ENCODE measurements around the gene POLR1C. TPM values are rescaled to one million over a fixed set of nuclear protein-coding genes. Genes with fewer than 3 reads are reported as not detected.

POLR1C gene
- total and polyA plus RNA-seq, 4 donors, result 10.8 to 24.3 (median 19.0) TPM

DNA sequence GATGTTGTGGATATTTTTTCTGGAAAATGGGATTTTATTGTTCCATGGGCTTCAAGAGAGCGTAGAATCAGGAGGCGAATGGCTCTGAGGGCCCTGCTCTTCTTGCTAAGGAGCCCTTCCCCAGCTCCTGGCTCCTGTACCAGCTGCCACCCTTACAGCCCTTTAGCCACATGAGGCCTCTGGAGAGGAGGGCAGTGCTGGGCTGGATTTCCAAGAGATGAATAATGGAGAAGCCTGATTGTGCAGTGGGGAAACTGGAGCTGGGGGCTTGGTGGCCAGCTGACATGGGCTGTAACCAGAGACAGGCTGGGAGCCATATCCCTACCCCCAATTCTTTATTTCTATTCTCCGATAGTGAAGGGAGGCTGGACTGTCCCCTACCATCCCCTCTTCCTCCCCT is 16.0 kb upstream of the POLR1C start:
- Histone ChIP-seq H3K4me3 (ENCODE audit: low read depth in 1 of 3, low read length in 3 of 3) (no peak overlapping the region), H3K36me3 (ENCODE audit: control insufficient read depth in 4 of 4, insufficient read depth in 3 of 4, low read depth in 1 of 4, low read length in 3 of 4) (peaks cover 7 to 59% (median 31%) of the 10 kb centered on the region in 4 donors), H3K9me3 (ENCODE audit: control insufficient read depth in 4 of 4, low read length in 3 of 4) (no peaks in the 10 kb centered on the region), H3K9ac (ENCODE audit: low read depth in 1 of 2, low read length in 2 of 2) (no peak overlapping the region), H3K4me1 (ENCODE audit: control insufficient read depth in 4 of 4, insufficient read depth in 4 of 4, low read length in 3 of 4) (peaks cover 5 to 31% (median 22%) of the 10 kb centered on the region in 4 donors), H3K27ac (ENCODE audit: low read depth in 1 of 2, low read length in 2 of 2) (no peak overlapping the region), H3K27me3 (ENCODE audit: control insufficient read depth in 4 of 4, insufficient read depth in 4 of 4, low read length in 3 of 4) (no peaks in the 10 kb centered on the region)
- DNase-seq (ENCODE audit: low spot score), result no peak
- 98% methylated on average over 3 of the region's 3 CpGs for WGBS
- TF ChIP-seq NR2F2 (IDR thresholded peaks at IDR 0.05), result no peak
- no peak for TF ChIP-seq TAF1 (conservative IDR thresholded peaks at IDR 0.05)
- TF ChIP-seq, protein P1, sequence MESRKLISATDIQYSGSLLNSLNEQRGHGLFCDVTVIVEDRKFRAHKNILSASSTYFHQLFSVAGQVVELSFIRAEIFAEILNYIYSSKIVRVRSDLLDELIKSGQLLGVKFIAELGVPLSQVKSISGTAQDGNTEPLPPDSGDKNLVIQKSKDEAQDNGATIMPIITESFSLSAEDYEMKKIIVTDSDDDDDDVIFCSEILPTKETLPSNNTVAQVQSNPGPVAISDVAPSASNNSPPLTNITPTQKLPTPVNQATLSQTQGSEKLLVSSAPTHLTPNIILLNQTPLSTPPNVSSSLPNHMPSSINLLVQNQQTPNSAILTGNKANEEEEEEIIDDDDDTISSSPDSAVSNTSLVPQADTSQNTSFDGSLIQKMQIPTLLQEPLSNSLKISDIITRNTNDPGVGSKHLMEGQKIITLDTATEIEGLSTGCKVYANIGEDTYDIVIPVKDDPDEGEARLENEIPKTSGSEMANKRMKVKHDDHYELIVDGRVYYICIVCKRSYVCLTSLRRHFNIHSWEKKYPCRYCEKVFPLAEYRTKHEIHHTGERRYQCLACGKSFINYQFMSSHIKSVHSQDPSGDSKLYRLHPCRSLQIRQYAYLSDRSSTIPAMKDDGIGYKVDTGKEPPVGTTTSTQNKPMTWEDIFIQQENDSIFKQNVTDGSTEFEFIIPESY (IDR thresholded peaks at IDR 0.05), result no peak
- no peak for TF ChIP-seq HNF4G (IDR thresholded peaks at IDR 0.05)
- no peak for TF ChIP-seq EGR1 (IDR thresholded peaks at IDR 0.05; ENCODE audit: low read depth in 2 of 2)
- TF ChIP-seq FOXA2 (IDR thresholded peaks at IDR 0.05), result no peak
- TF ChIP-seq, protein P2, sequence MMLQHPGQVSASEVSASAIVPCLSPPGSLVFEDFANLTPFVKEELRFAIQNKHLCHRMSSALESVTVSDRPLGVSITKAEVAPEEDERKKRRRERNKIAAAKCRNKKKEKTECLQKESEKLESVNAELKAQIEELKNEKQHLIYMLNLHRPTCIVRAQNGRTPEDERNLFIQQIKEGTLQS (IDR thresholded peaks at IDR 0.05), result no peak
- TF ChIP-seq, protein P3, sequence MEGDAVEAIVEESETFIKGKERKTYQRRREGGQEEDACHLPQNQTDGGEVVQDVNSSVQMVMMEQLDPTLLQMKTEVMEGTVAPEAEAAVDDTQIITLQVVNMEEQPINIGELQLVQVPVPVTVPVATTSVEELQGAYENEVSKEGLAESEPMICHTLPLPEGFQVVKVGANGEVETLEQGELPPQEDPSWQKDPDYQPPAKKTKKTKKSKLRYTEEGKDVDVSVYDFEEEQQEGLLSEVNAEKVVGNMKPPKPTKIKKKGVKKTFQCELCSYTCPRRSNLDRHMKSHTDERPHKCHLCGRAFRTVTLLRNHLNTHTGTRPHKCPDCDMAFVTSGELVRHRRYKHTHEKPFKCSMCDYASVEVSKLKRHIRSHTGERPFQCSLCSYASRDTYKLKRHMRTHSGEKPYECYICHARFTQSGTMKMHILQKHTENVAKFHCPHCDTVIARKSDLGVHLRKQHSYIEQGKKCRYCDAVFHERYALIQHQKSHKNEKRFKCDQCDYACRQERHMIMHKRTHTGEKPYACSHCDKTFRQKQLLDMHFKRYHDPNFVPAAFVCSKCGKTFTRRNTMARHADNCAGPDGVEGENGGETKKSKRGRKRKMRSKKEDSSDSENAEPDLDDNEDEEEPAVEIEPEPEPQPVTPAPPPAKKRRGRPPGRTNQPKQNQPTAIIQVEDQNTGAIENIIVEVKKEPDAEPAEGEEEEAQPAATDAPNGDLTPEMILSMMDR (IDR thresholded peaks at IDR 0.05; ENCODE audit: low read depth, low read length, missing input control), result no peak
- no peak for TF ChIP-seq RAD21 (IDR thresholded peaks at IDR 0.05)
- TF ChIP-seq RXRA (IDR thresholded peaks at IDR 0.05), result no peak
- TF ChIP-seq SP1 (IDR thresholded peaks at IDR 0.05), result no peak
- TF ChIP-seq HNF4A (conservative IDR thresholded peaks at IDR 0.05), result no peak
- TF ChIP-seq, protein P4, sequence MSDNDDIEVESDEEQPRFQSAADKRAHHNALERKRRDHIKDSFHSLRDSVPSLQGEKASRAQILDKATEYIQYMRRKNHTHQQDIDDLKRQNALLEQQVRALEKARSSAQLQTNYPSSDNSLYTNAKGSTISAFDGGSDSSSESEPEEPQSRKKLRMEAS (IDR thresholded peaks at IDR 0.05), result no peak
- no peak for TF ChIP-seq JUND (IDR thresholded peaks at IDR 0.05)
- no peak for TF ChIP-seq FOXA1 (IDR thresholded peaks at IDR 0.05)
- TF ChIP-seq GABPA (IDR thresholded peaks at IDR 0.05 in 1 of 2, conservative IDR thresholded peaks at IDR 0.05 in 1 of 2), result no peak
- TF ChIP-seq, protein P5, sequence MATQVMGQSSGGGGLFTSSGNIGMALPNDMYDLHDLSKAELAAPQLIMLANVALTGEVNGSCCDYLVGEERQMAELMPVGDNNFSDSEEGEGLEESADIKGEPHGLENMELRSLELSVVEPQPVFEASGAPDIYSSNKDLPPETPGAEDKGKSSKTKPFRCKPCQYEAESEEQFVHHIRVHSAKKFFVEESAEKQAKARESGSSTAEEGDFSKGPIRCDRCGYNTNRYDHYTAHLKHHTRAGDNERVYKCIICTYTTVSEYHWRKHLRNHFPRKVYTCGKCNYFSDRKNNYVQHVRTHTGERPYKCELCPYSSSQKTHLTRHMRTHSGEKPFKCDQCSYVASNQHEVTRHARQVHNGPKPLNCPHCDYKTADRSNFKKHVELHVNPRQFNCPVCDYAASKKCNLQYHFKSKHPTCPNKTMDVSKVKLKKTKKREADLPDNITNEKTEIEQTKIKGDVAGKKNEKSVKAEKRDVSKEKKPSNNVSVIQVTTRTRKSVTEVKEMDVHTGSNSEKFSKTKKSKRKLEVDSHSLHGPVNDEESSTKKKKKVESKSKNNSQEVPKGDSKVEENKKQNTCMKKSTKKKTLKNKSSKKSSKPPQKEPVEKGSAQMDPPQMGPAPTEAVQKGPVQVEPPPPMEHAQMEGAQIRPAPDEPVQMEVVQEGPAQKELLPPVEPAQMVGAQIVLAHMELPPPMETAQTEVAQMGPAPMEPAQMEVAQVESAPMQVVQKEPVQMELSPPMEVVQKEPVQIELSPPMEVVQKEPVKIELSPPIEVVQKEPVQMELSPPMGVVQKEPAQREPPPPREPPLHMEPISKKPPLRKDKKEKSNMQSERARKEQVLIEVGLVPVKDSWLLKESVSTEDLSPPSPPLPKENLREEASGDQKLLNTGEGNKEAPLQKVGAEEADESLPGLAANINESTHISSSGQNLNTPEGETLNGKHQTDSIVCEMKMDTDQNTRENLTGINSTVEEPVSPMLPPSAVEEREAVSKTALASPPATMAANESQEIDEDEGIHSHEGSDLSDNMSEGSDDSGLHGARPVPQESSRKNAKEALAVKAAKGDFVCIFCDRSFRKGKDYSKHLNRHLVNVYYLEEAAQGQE (IDR thresholded peaks at IDR 0.05), result no peak
- no peak for TF ChIP-seq YY1 (IDR thresholded peaks at IDR 0.05)

All from liver (tissue), 9 donors.